DOHH2 (cell line): ENCODE results near the gene ILDR2.
A peak's percentile ranks its signal among the peaks of the same experiment; 100 is the strongest.

Source experiments
- EZH2phosphoT487 ChIP-seq: fragments of 200-600 bp; sonication (generic); IDR thresholded peaks from 2 replicates; pipeline ENCODE4 v1.6.1; 2017; ENCODE audit warnings: borderline replicate concordance, mild to moderate bottlenecking, antibody characterized with exemption, low read length, moderate library complexity, mixed read lengths
- TF ChIP-seq, protein P1 (sequence below): fragments of 200-600 bp; sonication (generic); IDR thresholded peaks from one replicate; pipeline ENCODE4 v1.5.1; 2014; ENCODE audit warnings: antibody characterized with exemption, mild to moderate bottlenecking, low read depth, low read length; ENCODE audit not compliant: poor library complexity, severe bottlenecking

GRCh38 chr1:166910396-166910994, 64.8 kb downstream of the ILDR2 start:
- TF ChIP-seq, protein P1, sequence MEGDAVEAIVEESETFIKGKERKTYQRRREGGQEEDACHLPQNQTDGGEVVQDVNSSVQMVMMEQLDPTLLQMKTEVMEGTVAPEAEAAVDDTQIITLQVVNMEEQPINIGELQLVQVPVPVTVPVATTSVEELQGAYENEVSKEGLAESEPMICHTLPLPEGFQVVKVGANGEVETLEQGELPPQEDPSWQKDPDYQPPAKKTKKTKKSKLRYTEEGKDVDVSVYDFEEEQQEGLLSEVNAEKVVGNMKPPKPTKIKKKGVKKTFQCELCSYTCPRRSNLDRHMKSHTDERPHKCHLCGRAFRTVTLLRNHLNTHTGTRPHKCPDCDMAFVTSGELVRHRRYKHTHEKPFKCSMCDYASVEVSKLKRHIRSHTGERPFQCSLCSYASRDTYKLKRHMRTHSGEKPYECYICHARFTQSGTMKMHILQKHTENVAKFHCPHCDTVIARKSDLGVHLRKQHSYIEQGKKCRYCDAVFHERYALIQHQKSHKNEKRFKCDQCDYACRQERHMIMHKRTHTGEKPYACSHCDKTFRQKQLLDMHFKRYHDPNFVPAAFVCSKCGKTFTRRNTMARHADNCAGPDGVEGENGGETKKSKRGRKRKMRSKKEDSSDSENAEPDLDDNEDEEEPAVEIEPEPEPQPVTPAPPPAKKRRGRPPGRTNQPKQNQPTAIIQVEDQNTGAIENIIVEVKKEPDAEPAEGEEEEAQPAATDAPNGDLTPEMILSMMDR, result peak; percentile 78
- no peak for TF ChIP-seq EZH2phosphoT487
